Hepatocyte (in vitro differentiated cells): Measurements from ENCODE around the gene CACNA2D1. TPM values are rescaled to one million over a fixed set of nuclear protein-coding genes. Genes with fewer than 3 reads are reported as not detected.

Experiments used
- DNase-seq: peaks from one replicate; pipeline ENCODE4 v3.0.0-alpha.2; 2016; ENCODE audit warnings: low spot score
- H2AFZ ChIP-seq: fragments of 200-600 bp; sonication (generic); 2 replicates; pipeline ENCODE4 v1.6.0; 2016; ENCODE audit warnings: antibody characterized with exemption, mild to moderate bottlenecking
- H3K27ac ChIP-seq: fragments of 200-600 bp; sonication (generic); 2 replicates; pipeline ENCODE4 v1.5.1; 2016; ENCODE audit warnings: mild to moderate bottlenecking
- H3K27me3 ChIP-seq: fragments of 200-600 bp; sonication (generic); 2 replicates; pipeline ENCODE4 v1.6.1; 2016
- H3K36me3 ChIP-seq: fragments of 200-600 bp; sonication (generic); replicated peaks from 2 replicates; pipeline ENCODE4 v1.5.1; 2016; ENCODE audit warnings: low read depth; ENCODE audit not compliant: insufficient read depth
- H3K4me1 ChIP-seq: fragments of 200-600 bp; sonication (generic); 2 replicates; pipeline ENCODE4 v1.5.1; 2016; ENCODE audit warnings: mild to moderate bottlenecking, moderate library complexity; ENCODE audit not compliant: insufficient read depth
- H3K4me2 ChIP-seq: fragments of 200-600 bp; sonication (generic); 2 replicates; pipeline ENCODE4 v1.6.0; 2016
- H3K4me3 ChIP-seq: fragments of 200-600 bp; sonication (generic); 2 replicates; pipeline ENCODE4 v1.5.1; 2016; ENCODE audit warnings: mild to moderate bottlenecking
- H3K79me2 ChIP-seq: fragments of 200-600 bp; sonication (generic); 2 replicates; pipeline ENCODE4 v1.6.0; 2017; ENCODE audit warnings: mild to moderate bottlenecking
- H3K9me2 ChIP-seq: fragments of 200-600 bp; sonication (generic); replicated peaks from 2 replicates; pipeline ENCODE4 v1.6.0; 2017; ENCODE audit warnings: mild to moderate bottlenecking; ENCODE audit not compliant: insufficient read depth
- H3K9me3 ChIP-seq: fragments of 200-600 bp; sonication (generic); 2 replicates; pipeline ENCODE4 v1.5.1; 2016; ENCODE audit warnings: low read depth, mild to moderate bottlenecking
- H4K20me1 ChIP-seq: fragments of 200-600 bp; sonication (generic); 2 replicates; pipeline ENCODE4 v1.6.0; 2016; ENCODE audit warnings: mild to moderate bottlenecking; ENCODE audit not compliant: insufficient read depth, poor library complexity, severe bottlenecking
- EZH2 ChIP-seq: fragments of 200-600 bp; sonication (generic); IDR thresholded peaks from 2 replicates; pipeline ENCODE4 v1.6.1; 2016; ENCODE audit warnings: antibody characterized with exemption, mild to moderate bottlenecking, borderline replicate concordance
- EZH2phosphoT487 ChIP-seq: fragments of 200-600 bp; sonication (generic); IDR thresholded peaks from one replicate; pipeline ENCODE4 v1.6.1; 2018; ENCODE audit warnings: antibody characterized with exemption, mild to moderate bottlenecking, low read depth, moderate library complexity; ENCODE audit not compliant: unreplicated experiment, severe bottlenecking
- WGBS: methylation state at CpG from one replicate; pipeline ENCODE4 v1.1.6; 2016; ENCODE audit warnings: low lambda C conversion rate; ENCODE audit errors: missing lambda C conversion rate; 5-methylcytosine and 5-hydroxymethylcytosine counted together
- polyA plus RNA-seq: library from polyadenylated mRNA; unstranded; fragments of >200 nt; fragmentation: Nextera tagmentation; extraction: Ambion mirVana; gene quantifications from 2 replicates; pipeline ENCODE4 v1.2.1, GENCODE V29; 2016
- total RNA-seq: library from RNA; depleted of rRNA; stranded (reverse); fragments of >200 nt; gene quantifications from 2 replicates; pipeline ENCODE4 v1.2.3, GENCODE V29; 2014
- TF ChIP-seq, protein P1 (sequence below): fragments of 200-600 bp; sonication (generic); IDR thresholded peaks from 2 replicates; pipeline ENCODE4 v1.5.1; 2016; ENCODE audit warnings: antibody characterized with exemption, mild to moderate bottlenecking; ENCODE audit not compliant: poor library complexity

Gene CACNA2D1
- total and polyA plus RNA-seq, 2 experiments from 2014 or later: 3.1 to 18.9 TPM

DNA sequence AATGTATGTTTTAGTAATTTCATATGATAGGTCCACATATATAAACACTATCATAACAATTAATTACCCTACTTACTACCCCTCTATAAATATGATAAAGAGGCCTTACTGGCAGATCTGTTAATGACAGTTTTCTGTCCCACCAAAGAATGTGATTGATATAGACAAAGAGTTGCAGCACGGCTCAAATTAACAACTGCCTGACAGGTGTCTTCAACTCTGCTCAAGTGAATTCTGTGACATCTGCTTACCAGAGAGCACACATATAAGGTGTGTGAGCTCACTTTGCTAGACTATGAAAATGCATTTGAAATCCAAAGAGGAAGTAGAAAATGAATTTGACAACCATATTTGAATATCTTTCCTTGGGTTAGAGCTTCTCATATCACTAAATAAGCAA, 36.6 kb downstream of the CACNA2D1 start:
- Histone ChIP-seq H3K9me2 (no peaks in the 10 kb centered on the region), H3K4me3 (no peak overlapping the region), H4K20me1 (no peaks in the 10 kb centered on the region), H3K79me2 (no peaks in the 10 kb centered on the region), H3K27me3 (no peaks in the 10 kb centered on the region), H2AFZ (no peak overlapping the region), H3K4me1 (no peaks in the 10 kb centered on the region), H3K9me3 (no peaks in the 10 kb centered on the region), H3K36me3 (no peaks in the 10 kb centered on the region), H3K27ac (no peak overlapping the region), H3K4me2 (no peak overlapping the region)
- TF ChIP-seq, protein P1, sequence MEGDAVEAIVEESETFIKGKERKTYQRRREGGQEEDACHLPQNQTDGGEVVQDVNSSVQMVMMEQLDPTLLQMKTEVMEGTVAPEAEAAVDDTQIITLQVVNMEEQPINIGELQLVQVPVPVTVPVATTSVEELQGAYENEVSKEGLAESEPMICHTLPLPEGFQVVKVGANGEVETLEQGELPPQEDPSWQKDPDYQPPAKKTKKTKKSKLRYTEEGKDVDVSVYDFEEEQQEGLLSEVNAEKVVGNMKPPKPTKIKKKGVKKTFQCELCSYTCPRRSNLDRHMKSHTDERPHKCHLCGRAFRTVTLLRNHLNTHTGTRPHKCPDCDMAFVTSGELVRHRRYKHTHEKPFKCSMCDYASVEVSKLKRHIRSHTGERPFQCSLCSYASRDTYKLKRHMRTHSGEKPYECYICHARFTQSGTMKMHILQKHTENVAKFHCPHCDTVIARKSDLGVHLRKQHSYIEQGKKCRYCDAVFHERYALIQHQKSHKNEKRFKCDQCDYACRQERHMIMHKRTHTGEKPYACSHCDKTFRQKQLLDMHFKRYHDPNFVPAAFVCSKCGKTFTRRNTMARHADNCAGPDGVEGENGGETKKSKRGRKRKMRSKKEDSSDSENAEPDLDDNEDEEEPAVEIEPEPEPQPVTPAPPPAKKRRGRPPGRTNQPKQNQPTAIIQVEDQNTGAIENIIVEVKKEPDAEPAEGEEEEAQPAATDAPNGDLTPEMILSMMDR: no peak
- TF ChIP-seq EZH2: no peak
- TF ChIP-seq EZH2phosphoT487: no peak
- no peak for DNase-seq
- 83% methylated on average over 1 of the region's 1 CpG for WGBS

DNA sequence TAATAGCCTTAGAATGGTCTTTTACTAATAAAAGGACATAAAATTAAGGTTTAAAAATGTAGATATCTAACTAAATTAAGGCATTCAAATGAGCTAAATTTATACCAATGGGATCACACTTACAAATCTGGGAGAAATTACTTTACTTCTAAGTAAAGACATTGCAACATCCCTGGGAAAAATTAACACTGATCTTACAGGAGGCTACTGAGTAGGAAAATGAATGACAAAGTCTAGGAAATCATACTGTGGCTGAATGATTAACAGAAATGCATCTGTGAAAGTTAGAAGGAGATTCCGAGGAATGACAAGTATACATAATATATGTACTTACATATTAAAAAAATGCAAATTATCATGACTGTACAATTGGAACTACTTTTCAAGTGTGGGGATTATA, 38.3 kb downstream of the CACNA2D1 start:
- no peaks in the 10 kb centered on the region for H3K9me2 ChIP-seq
- H3K27me3 ChIP-seq: no peaks in the 10 kb centered on the region
- H3K27ac ChIP-seq: no peak overlapping the region
- H3K36me3 ChIP-seq: no peaks in the 10 kb centered on the region
- H3K4me1 ChIP-seq: no peaks in the 10 kb centered on the region
- WGBS: 87% methylated on average over 1 of the region's 1 CpG
- TF ChIP-seq EZH2 (no peak), EZH2phosphoT487 (no peak)
- TF ChIP-seq, protein P1: no peak
- H3K4me3 ChIP-seq: no peak overlapping the region
- no peak overlapping the region for H2AFZ ChIP-seq
- H3K9me3 ChIP-seq: no peaks in the 10 kb centered on the region
- no peak for DNase-seq
- no peaks in the 10 kb centered on the region for H4K20me1 ChIP-seq
- H3K4me2 ChIP-seq: no peak overlapping the region
- no peaks in the 10 kb centered on the region for H3K79me2 ChIP-seq

DNA sequence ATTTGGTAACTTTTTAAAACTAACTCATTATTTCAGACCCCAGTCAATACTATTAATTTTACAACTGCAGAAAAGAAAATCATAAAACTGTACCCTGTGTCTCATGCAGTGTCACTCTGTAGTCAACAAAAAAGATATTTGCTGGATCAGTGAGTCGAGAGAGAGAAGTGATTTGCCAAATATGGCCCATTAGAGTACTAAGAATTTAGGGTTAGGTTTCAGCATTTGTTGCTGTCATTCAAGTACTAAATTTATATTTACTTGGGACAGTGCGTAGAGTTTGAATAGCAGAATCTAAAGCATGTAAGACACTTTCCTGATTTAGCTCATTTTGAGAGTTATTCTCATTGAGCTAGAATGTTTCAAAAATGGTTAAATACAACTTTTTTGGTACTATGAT, 38.9 kb downstream of the CACNA2D1 start:
- 93% methylated on average over 2 of the region's 2 CpGs for WGBS
- Histone ChIP-seq H3K27ac (no peak overlapping the region), H3K9me3 (no peaks in the 10 kb centered on the region), H3K4me3 (no peak overlapping the region), H4K20me1 (no peaks in the 10 kb centered on the region), H3K4me2 (no peak overlapping the region), H2AFZ (no peak overlapping the region), H3K79me2 (no peaks in the 10 kb centered on the region), H3K4me1 (no peaks in the 10 kb centered on the region), H3K9me2 (no peaks in the 10 kb centered on the region), H3K36me3 (no peaks in the 10 kb centered on the region), H3K27me3 (no peaks in the 10 kb centered on the region)
- no peak for DNase-seq
- TF ChIP-seq, protein P1: no peak
- TF ChIP-seq EZH2phosphoT487 (no peak), EZH2 (no peak)

DNA sequence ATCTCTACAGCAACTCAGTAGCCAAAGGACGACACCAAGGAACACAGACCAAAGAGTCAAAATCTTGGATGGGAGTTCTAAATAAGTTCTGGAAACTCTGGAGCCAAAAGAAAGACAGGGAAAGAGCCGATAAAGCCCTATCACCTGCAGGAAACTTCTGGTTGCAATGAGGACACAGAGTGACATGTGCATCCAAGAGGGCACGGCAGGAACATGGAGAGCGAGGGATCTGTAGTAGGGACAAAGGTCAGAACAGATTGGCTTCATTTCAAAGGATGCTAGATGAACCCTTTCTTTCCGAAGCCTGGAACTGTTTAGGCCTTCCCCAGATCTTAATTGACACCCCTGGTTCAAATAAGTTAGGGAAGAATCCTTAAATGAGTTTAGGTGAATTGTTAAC, 39.5 kb downstream of the CACNA2D1 start:
- H3K9me2 ChIP-seq: no peaks in the 10 kb centered on the region
- H3K4me1 ChIP-seq: no peaks in the 10 kb centered on the region
- H3K4me3 ChIP-seq: no peak overlapping the region
- H3K79me2 ChIP-seq: no peaks in the 10 kb centered on the region
- no peak for DNase-seq
- no peaks in the 10 kb centered on the region for H4K20me1 ChIP-seq
- no peak overlapping the region for H2AFZ ChIP-seq
- WGBS: 86% methylated on average over 5 of the region's 5 CpGs
- no peak overlapping the region for H3K4me2 ChIP-seq
- H3K27me3 ChIP-seq: no peaks in the 10 kb centered on the region
- H3K36me3 ChIP-seq: no peaks in the 10 kb centered on the region
- no peak overlapping the region for H3K27ac ChIP-seq
- TF ChIP-seq, protein P1: no peak
- TF ChIP-seq EZH2phosphoT487 (no peak), EZH2 (no peak)
- no peaks in the 10 kb centered on the region for H3K9me3 ChIP-seq
